Caco-2 (cell line): ENCODE measurements around the gene TTC28. TPM values are rescaled to one million over a fixed set of nuclear protein-coding genes. Genes with fewer than 3 reads are reported as not detected.

ENCODE experiments used
- BruUV-seq: library from RNA; stranded (reverse); fragments of 400-500 nt; replicated peaks from 2 replicates; lab custom pipeline; 2021; lab: Mats Ljungman, UMichigan
- CTCF ChIA-PET: fragments of 300-600 bp; sonication (Branson Sonifier 250); formaldehyde crosslinking; loops from one replicate; lab custom pipeline; 2022; ENCODE audit warnings: antibody characterized with exemption; lab: Charles Lee
- POLR2A ChIA-PET: fragments of 300-600 bp; sonication (Branson Sonifier 250); formaldehyde crosslinking; loops from one replicate; lab custom pipeline; 2022; ENCODE audit warnings: antibody characterized with exemption; lab: Charles Lee
- DNase-seq, 2 experiments: peaks; one replicate each; pipeline versions ENCODE4 v3.0.0 to v3.0.0-alpha.2; 2020 to 2022
- H3K27me3 ChIP-seq: replicated peaks from 2 replicates; pipeline ENCODE4 v1.6.0; 2011; ENCODE audit warnings: low read length; ENCODE audit not compliant: control insufficient read depth, insufficient read depth
- H3K36me3 ChIP-seq: 2 replicates; pipeline ENCODE4 v1.5.1; 2011; ENCODE audit warnings: low read length; ENCODE audit not compliant: control insufficient read depth, insufficient read depth
- H3K4me1 ChIP-seq: fragments of 250-450 bp; sonication (Bioruptor Pico); 2 replicates; pipeline ENCODE4 v1.5.1; 2020; ENCODE audit warnings: mild to moderate bottlenecking
- H3K4me3 ChIP-seq: 2 replicates; pipeline ENCODE4 v1.5.1; 2011; ENCODE audit warnings: low read depth, mild to moderate bottlenecking, control low read depth, low read length
- H3K9me3 ChIP-seq: fragments of 250-450 bp; sonication (Bioruptor Pico); 2 replicates; pipeline ENCODE4 v1.5.1; 2020; ENCODE audit warnings: mild to moderate bottlenecking, moderate library complexity
- H3K27ac Mint-ChIP-seq: one replicate; pipeline ENCODE4 v1.8.0; 2022; ENCODE audit warnings: mixed read lengths; ENCODE audit not compliant: unreplicated experiment
- H3K27me3 Mint-ChIP-seq: one replicate; pipeline ENCODE4 v1.8.0; 2022; ENCODE audit warnings: mixed read lengths; ENCODE audit not compliant: insufficient read depth, unreplicated experiment
- H3K36me3 Mint-ChIP-seq: one replicate; pipeline ENCODE4 v1.8.0; 2022; ENCODE audit warnings: mild to moderate bottlenecking, mixed read lengths; ENCODE audit not compliant: insufficient read depth, unreplicated experiment
- H3K4me1 Mint-ChIP-seq: one replicate; pipeline ENCODE4 v1.8.0; 2022; ENCODE audit warnings: low read depth, mixed read lengths; ENCODE audit not compliant: unreplicated experiment
- H3K4me3 Mint-ChIP-seq: one replicate; pipeline ENCODE4 v1.8.0; 2022; ENCODE audit warnings: mild to moderate bottlenecking, moderate library complexity, mixed read lengths; ENCODE audit not compliant: unreplicated experiment
- H3K9me3 Mint-ChIP-seq: one replicate; pipeline ENCODE4 v1.8.0; 2022; ENCODE audit warnings: mixed read lengths; ENCODE audit not compliant: unreplicated experiment
- CTCF ChIP-seq, 2 experiments: fragments of 200-600 bp in 1 of 2; IDR thresholded peaks; 1 replicate in 1 of 2; 2 replicates in 1 of 2; pipeline versions ENCODE4 v1.5.1 to v1.8.0; 2011 to 2022; ENCODE audit warnings: antibody characterized with exemption in 1 of 2, control low read depth in 1 of 2, inconsistent platforms in 1 of 2, low read depth in 1 of 2, low read length in 1 of 2, mild to moderate bottlenecking in 1 of 2, moderate library complexity in 1 of 2; ENCODE audit not compliant: insufficient read depth in 1 of 2, severe bottlenecking in 1 of 2, unreplicated experiment in 1 of 2
- intact Hi-C: fragments of 100-400 bp; cut with micrococcal nuclease; formaldehyde crosslinking; loops from one replicate; pipeline ENCODE4 v1.10.0; 2022; ENCODE audit not compliant: unreplicated experiment
- total RNA-seq: library from RNA; stranded (reverse); gene quantifications from 2 replicates; pipeline ENCODE4 v1.2.3, GENCODE V29; 2022

Gene TTC28
- total RNA-seq, 1 experiment from 2014 or later, result 12.0 TPM

GRCh38 chr22:28351476-28351875, 328.2 kb downstream of the TTC28 start:
- no peak for DNase-seq
- H3K4me3 ChIP-seq, result no peak overlapping the region
- H3K4me3 Mint-ChIP-seq, result no peak overlapping the region
- no peaks in the 10 kb centered on the region for H3K4me1 ChIP-seq
- H3K4me1 Mint-ChIP-seq, result no peaks in the 10 kb centered on the region
- no peak overlapping the region for H3K27ac Mint-ChIP-seq
- H3K27me3 Mint-ChIP-seq, result peaks cover 10% of the 10 kb centered on the region
- POLR2A ChIA-PET, result no interaction called here
- H3K27me3 ChIP-seq, result no peaks in the 10 kb centered on the region
- H3K36me3 ChIP-seq, result no peaks in the 10 kb centered on the region
- intact Hi-C loops, result no loop called here
- no TSS peak for BruUV-seq
- H3K36me3 Mint-ChIP-seq, result no peaks in the 10 kb centered on the region
- no peaks in the 10 kb centered on the region for H3K9me3 ChIP-seq
- H3K9me3 Mint-ChIP-seq, result no peaks in the 10 kb centered on the region
- TF ChIP-seq CTCF (IDR thresholded peaks at IDR 0.05; ENCODE audit: insufficient read depth in 1 of 2, low read depth in 1 of 2, low read length in 1 of 2, severe bottlenecking in 1 of 2, unreplicated experiment in 1 of 2), result no peak
- CTCF ChIA-PET, result no interaction called here

- peaks cover 8% of the 10 kb centered on the region for H3K27me3 Mint-ChIP-seq
- TF ChIP-seq CTCF (IDR thresholded peaks at IDR 0.05; ENCODE audit: insufficient read depth in 1 of 2, low read depth in 1 of 2, low read length in 1 of 2, severe bottlenecking in 1 of 2, unreplicated experiment in 1 of 2), result no peak
- Histone ChIP-seq H3K9me3 (no peaks in the 10 kb centered on the region), H3K36me3 (no peaks in the 10 kb centered on the region), H3K4me3 (no peak overlapping the region), H3K4me1 (no peaks in the 10 kb centered on the region), H3K27me3 (no peaks in the 10 kb centered on the region; the same call in 1 of the 2 replicates)
- no peaks in the 10 kb centered on the region for H3K9me3 Mint-ChIP-seq
- H3K4me3 Mint-ChIP-seq, result no peak overlapping the region
- no peaks in the 10 kb centered on the region for H3K36me3 Mint-ChIP-seq
- no TSS peak for BruUV-seq
- ChIA-PET CTCF (no interaction called here), POLR2A (no interaction called here)
- no peak for DNase-seq
- H3K4me1 Mint-ChIP-seq, result no peaks in the 10 kb centered on the region
- no peak overlapping the region for H3K27ac Mint-ChIP-seq
- intact Hi-C loops, result no loop called here
Observed at GRCh38 chr22:28348613-28349609, 330.7 kb downstream of the TTC28 start.

- DNase-seq, result no peak
- BruUV-seq, result no TSS peak
- Mint-ChIP-seq H3K36me3 (no peaks in the 10 kb centered on the region), H3K9me3 (no peaks in the 10 kb centered on the region), H3K27ac (no peak overlapping the region), H3K4me3 (no peak overlapping the region), H3K4me1 (no peaks in the 10 kb centered on the region), H3K27me3 (peaks cover 4% of the 10 kb centered on the region)
- H3K36me3 ChIP-seq, result no peaks in the 10 kb centered on the region
- CTCF ChIA-PET, result no interaction called here
- H3K4me3 ChIP-seq, result no peak overlapping the region
- POLR2A ChIA-PET, result no interaction called here
- H3K4me1 ChIP-seq, result no peaks in the 10 kb centered on the region
- intact Hi-C loops, result no loop called here
- no peak for TF ChIP-seq CTCF (IDR thresholded peaks at IDR 0.05; ENCODE audit: insufficient read depth in 1 of 2, low read depth in 1 of 2, low read length in 1 of 2, severe bottlenecking in 1 of 2, unreplicated experiment in 1 of 2)
- H3K27me3 ChIP-seq, result no peaks in the 10 kb centered on the region; the same call in 1 of the 2 replicates
- no peaks in the 10 kb centered on the region for H3K9me3 ChIP-seq
Observed at GRCh38 chr22:28346308-28346707, 333.3 kb downstream of the TTC28 start.
